Spinal cord (tissue), 10 donors: ENCODE measurements around the gene LAMA4. TPM values are rescaled to one million over a fixed set of nuclear protein-coding genes. Genes with fewer than 3 reads are reported as not detected.

ENCODE experiments used
- DNase-seq, 6 donors: peaks; one replicate each; pipeline versions ENCODE4 v3.0.0 to v3.0.0-alpha.2; 2013 to 2015; ENCODE audit warnings: low spot score in 6 of 6, low read depth in 4 of 6
- H3K27ac ChIP-seq: one replicate; pipeline ENCODE4 v1.5.1; 2013; ENCODE audit warnings: low read depth, low read length, control low read depth
- H3K27me3 ChIP-seq: one replicate; pipeline ENCODE4 v1.6.1; 2013; ENCODE audit warnings: low read length; ENCODE audit not compliant: control insufficient read depth, insufficient read depth
- H3K36me3 ChIP-seq: one replicate; pipeline ENCODE4 v1.6.1; 2013; ENCODE audit warnings: low read length; ENCODE audit not compliant: control insufficient read depth, insufficient read depth
- H3K4me1 ChIP-seq: one replicate; pipeline ENCODE4 v1.6.1; 2013; ENCODE audit warnings: low read length; ENCODE audit not compliant: control insufficient read depth, insufficient read depth
- H3K4me3 ChIP-seq: one replicate; pipeline ENCODE4 v1.5.1; 2013; ENCODE audit warnings: low read depth, low read length, control low read depth
- H3K9me3 ChIP-seq: one replicate; pipeline ENCODE4 v1.6.1; 2013; ENCODE audit warnings: low read length; ENCODE audit not compliant: control insufficient read depth, insufficient read depth
- WGBS: methylation state at CpG from one replicate; pipeline ENCODE4 v1.1.5; 2013; ENCODE audit warnings: missing lambda C conversion rate; ENCODE audit not compliant: insufficient coverage; 5-methylcytosine and 5-hydroxymethylcytosine counted together
- polyA plus RNA-seq, 2 donors: library from polyadenylated mRNA; unstranded; fragments of 120-200 nt; gene quantifications; one replicate each; pipeline ENCODE4 v1.2.1, GENCODE V29; 2013; ENCODE audit not compliant: insufficient read length in 2 of 2
- total RNA-seq, 2 donors: library from RNA; depleted of rRNA in 1 of 2; stranded (reverse); fragments of 120-200 nt in 1 of 2; fragments of >200 nt in 1 of 2; gene quantifications; one replicate each; pipeline versions ENCODE4 v1.2.3 to v1.2.4, GENCODE V29; 2013 to 2014
- donor health status: healthy.

The LAMA4 gene
- total and polyA plus RNA-seq, 4 donors, result 60.5 to 317 (median 115) TPM

DNA sequence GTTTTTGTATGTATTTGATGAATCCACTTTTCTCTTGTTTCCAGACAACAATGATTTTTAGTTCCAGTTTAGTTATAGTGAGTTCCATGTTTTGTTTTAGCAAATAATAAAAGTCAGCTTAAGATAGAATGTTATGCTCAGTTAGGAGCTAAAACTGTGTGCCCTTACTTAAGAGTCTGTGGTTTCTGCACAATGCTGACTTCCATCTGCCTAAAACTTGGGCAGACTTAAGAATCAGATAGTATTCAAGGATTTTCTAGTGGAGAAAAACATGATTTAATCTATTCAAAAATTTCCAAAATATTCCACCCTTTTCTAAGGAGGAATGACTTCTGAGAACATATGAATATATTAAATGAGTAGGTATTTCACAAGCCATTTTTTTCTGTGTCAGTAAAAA, 32.8 kb downstream of the LAMA4 start:
- no peaks in the 10 kb centered on the region for H3K9me3 ChIP-seq

DNA sequence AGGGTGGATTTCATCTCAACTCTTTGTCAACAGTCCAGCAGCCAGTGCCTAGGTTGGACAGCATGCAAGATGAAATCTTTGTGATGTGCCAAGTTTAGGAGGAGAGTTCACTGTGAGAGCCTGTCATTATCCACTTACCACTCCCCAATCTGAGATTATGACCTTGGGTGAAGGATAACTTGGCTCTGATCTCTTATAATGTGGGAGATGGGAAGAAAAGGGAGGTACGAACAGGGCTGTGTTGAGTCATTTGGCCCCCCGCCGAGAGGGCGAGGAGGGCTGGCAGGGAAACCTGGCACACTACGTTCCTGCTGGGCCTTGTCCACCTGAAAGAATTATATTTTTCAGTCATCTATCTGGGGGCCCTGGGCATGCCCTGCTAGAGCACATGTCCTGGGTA, 35.8 kb downstream of the LAMA4 start:
- peaks cover 4% of the 10 kb centered on the region for H3K4me1 ChIP-seq
- H3K36me3 ChIP-seq, result no peaks in the 10 kb centered on the region
- H3K27ac ChIP-seq, result no peak overlapping the region
- H3K27me3 ChIP-seq, result no peaks in the 10 kb centered on the region
- H3K4me3 ChIP-seq, result no peak overlapping the region
- WGBS, result 70% methylated on average over 5 of the region's 5 CpGs
- no peaks in the 10 kb centered on the region for H3K9me3 ChIP-seq
- DNase-seq, result no peak

More for the DNA sequence above, 32.8 kb downstream of the LAMA4 start:
- no peak overlapping the region for H3K4me3 ChIP-seq
- no peaks in the 10 kb centered on the region for H3K36me3 ChIP-seq
- H3K27me3 ChIP-seq, result no peaks in the 10 kb centered on the region
- no peak overlapping the region for H3K27ac ChIP-seq
- H3K4me1 ChIP-seq, result peaks cover 4% of the 10 kb centered on the region
- no peak for DNase-seq

DNA sequence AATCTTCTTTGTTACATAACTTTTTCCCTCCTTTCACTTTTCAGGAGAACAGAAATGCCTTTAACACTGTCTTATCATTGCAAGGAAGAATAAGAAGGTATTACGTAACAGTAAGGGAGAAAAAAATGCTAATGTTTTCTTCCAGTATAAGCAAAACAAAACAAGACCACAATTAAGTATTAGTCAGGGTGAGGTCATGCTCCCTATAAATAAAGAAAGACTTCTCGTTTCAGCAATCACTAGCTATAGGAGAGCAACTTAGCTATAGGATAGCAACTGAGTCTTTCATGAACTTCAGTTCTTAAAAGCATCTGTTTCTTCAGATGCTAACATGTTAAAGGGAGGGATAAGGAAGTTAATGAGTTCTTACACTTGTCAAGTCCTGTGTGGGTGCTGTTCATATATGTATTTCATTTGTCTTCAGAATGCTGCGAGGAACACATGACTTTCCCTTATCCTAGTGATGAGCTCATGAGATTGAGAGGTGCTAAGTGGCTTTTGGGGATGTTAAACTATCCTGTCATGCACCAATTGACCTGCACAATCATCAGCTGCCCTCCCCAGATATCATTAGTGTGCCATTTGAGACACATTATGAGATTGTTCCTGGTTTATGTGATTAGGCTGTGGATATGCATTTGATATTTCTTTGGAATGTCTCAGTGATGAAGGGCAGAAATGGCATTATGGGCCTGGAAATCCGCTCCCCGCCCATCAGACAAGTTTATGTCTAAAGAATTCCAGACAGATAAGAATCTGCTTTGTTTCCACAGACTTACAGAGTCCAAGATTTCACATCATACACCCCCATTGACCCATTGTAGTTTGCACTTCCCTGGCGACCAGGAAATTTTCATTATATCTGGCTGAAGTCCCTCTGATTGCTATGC, 37.5 kb downstream of the LAMA4 start:
- no peaks in the 10 kb centered on the region for H3K36me3 ChIP-seq
- DNase-seq, result no peak
- H3K4me3 ChIP-seq, result no peak overlapping the region
- H3K9me3 ChIP-seq, result no peaks in the 10 kb centered on the region
- peaks cover 4% of the 10 kb centered on the region for H3K4me1 ChIP-seq
- H3K27ac ChIP-seq, result peak overlapping the region; percentile 35
- WGBS, result 69% methylated on average over 3 of the region's 6 CpGs
- no peaks in the 10 kb centered on the region for H3K27me3 ChIP-seq

DNA sequence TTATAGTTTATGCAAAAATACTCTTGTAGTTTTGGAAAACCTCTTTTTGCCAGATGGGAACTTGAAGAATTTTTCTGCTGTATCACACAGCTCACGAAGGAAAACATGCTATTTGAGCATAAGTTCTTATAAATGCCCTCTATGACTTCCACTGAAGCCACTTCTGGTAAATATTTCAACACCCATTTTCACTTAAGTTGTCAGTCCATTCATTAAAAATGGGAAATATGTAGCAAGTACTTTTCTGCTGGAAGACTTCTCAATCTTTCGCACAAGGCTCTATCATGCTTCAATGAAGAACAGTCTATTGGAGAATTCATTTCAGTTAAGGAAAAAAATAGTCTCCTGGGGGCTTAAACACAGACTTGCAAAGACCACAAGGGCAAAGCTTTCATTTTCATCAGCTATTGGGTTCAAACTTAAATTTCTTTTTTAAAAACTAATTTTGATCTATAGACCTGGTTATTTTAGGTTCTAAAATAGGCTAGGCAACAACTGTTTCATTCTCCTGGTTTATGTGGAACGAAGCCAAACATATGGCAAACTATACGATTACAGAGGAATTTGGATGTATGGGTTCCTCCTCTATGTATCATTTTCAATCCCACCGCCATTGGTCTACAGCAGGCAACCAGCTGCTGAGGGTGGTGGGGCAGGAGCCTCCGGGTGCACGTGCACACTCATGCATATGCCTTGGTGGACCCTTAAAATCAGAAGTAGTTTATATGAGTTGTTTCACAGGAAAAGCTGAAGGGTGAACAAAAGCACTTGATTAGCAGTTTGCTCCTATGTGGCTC, 38.7 kb downstream of the LAMA4 start:
- Histone ChIP-seq H3K36me3 (no peaks in the 10 kb centered on the region), H3K27me3 (no peaks in the 10 kb centered on the region), H3K27ac (peak overlapping the region; percentile 25), H3K4me3 (no peak overlapping the region), H3K9me3 (no peaks in the 10 kb centered on the region), H3K4me1 (peaks cover 4% of the 10 kb centered on the region)
- WGBS, result no CpG with 5 or more reads among the region's 7 CpGs
- peak in 1 of 6 donors; percentile 34 for DNase-seq

DNA sequence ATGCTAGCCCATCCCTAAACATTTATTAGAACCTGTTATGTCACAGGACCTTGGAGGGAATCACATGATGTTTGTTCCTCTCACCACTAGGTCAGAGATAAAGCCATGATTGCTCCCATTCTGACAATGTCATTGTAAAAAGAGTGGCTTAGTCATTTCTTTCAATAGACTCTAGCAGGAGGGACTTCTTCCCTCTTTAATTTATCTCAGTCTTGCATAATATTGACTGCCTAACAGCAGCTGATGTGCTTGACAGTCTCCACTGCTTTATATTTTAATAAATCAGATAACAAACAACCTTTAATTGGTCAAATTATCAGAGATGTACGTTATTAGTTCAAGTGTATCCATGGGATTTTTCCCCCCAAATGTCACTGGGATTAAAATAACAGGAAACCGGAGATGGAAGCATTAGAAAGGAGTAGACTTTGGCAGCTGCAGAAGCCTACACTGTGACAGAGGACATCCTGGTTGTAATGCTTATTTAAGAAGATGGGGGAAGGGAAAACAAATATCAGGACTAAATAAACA, 39.6 kb downstream of the LAMA4 start:
- H3K27ac ChIP-seq, result peak overlapping the region; percentile 43
- no peaks in the 10 kb centered on the region for H3K36me3 ChIP-seq
- WGBS, result no CpG with 5 or more reads among the region's 2 CpGs
- peaks cover 4% of the 10 kb centered on the region for H3K4me1 ChIP-seq
- no peak overlapping the region for H3K4me3 ChIP-seq
- H3K27me3 ChIP-seq, result no peaks in the 10 kb centered on the region
- no peak for DNase-seq
- H3K9me3 ChIP-seq, result no peaks in the 10 kb centered on the region

DNA sequence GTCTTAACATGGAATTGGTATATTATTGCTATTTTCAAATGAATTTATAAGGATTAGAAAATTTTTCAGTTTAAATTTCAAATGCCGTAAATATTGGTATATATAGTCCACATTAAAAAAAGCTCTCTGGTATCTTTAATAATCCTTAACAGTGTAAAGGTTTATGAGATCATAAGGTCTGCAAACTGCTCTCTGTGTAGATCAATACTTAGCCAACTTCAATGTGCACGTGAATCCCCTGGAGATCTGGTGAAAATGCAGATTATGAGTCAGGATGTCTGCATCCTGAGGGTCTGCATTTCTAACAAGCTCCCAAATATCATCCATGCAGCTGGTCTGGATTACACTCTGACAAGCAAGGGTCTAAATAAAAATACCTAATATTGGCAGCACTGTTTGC, 43.5 kb downstream of the LAMA4 start:
- H3K9me3 ChIP-seq, result no peaks in the 10 kb centered on the region
- H3K4me3 ChIP-seq, result no peak overlapping the region
- no peak overlapping the region for H3K27ac ChIP-seq
- DNase-seq, result no peak
- no CpG with 5 or more reads among the region's 2 CpGs for WGBS
- H3K27me3 ChIP-seq, result no peaks in the 10 kb centered on the region
- no peaks in the 10 kb centered on the region for H3K4me1 ChIP-seq
- H3K36me3 ChIP-seq, result no peaks in the 10 kb centered on the region

DNA sequence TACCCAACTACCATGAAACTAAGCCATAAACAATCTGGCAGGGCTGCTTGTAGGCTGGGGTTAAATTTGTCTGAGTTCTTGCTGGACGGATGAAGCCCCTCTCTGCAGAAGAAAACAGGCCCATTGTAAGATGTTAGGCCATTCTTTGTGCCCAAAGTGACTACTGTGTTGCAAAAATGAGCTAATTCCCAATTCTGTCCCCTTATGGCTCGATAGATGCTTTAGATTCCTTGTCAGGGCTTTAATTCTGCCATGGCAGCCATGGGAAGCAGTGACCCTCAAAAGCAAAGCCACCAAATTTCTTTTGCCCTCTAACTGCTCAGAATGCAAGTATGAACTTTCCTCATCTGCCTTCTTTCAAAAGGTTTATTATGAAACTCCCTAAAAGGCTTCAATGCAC, 45.2 kb downstream of the LAMA4 start:
- Histone ChIP-seq H3K36me3 (no peaks in the 10 kb centered on the region), H3K4me1 (no peaks in the 10 kb centered on the region), H3K4me3 (no peak overlapping the region), H3K27me3 (no peaks in the 10 kb centered on the region), H3K9me3 (no peaks in the 10 kb centered on the region), H3K27ac (peak overlapping the region; percentile 55)
- WGBS, result 22% methylated on average over 2 of the region's 2 CpGs
- DNase-seq, result peak in 2 of 6 donors; percentile 57 to 62

DNA sequence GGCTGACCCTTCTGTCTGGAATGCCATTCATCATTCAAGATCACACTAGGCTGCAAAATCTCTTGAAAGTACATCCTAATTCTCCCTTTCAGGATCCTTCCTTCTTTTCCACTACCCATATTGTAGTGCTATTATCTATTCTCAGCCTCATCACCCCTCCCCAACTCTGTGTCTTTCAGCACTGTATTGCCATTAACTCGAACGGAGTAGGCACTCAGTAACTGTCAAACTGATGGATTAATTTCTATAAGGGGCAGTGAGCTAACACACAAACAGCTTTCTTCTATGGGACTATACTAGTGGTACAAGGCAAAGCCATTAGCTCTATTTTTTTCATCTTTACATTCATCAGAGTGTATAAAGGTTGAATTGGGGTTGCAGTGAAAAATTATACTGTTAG, 46.6 kb downstream of the LAMA4 start:
- no peaks in the 10 kb centered on the region for H3K36me3 ChIP-seq
- no peak overlapping the region for H3K4me3 ChIP-seq
- H3K9me3 ChIP-seq, result no peaks in the 10 kb centered on the region
- H3K4me1 ChIP-seq, result peaks cover 3% of the 10 kb centered on the region
- WGBS, result no CpG with 5 or more reads among the region's 2 CpGs
- DNase-seq, result no peak
- H3K27me3 ChIP-seq, result no peaks in the 10 kb centered on the region
- H3K27ac ChIP-seq, result peak overlapping the region; percentile 11

DNA sequence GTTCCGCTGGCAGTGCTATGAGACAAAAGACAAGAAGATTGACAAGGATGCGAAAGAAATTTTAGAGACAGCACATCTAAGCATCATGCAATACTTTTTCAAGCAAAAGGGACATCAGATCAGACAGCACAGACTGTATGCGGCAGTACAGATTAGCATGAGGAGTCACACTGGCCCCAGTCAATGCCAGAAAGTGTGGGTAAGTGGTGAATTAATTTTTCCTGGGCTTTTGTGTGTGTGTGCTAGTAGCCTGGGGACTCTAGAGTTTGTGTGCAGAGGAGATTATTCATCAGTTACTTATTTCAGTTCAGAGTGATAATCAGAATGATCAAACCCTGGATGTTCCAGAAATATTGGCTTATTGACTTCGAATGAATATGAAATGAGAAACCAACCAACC, 47.2 kb downstream of the LAMA4 start:
- Histone ChIP-seq H3K27me3 (no peaks in the 10 kb centered on the region), H3K4me1 (peaks cover 5% of the 10 kb centered on the region), H3K4me3 (no peak overlapping the region), H3K9me3 (no peaks in the 10 kb centered on the region), H3K36me3 (no peaks in the 10 kb centered on the region), H3K27ac (no peak overlapping the region)
- DNase-seq, result no peak
- 96% methylated on average over 3 of the region's 4 CpGs for WGBS
